Measurements from ENCODE around the gene GPR15LG. TPM values are rescaled to one million over a fixed set of nuclear protein-coding genes. Genes with fewer than 3 reads are reported as not detected.

The GPR15LG gene
- polyA plus RNA-seq, 1 donor: not detected

DNA sequence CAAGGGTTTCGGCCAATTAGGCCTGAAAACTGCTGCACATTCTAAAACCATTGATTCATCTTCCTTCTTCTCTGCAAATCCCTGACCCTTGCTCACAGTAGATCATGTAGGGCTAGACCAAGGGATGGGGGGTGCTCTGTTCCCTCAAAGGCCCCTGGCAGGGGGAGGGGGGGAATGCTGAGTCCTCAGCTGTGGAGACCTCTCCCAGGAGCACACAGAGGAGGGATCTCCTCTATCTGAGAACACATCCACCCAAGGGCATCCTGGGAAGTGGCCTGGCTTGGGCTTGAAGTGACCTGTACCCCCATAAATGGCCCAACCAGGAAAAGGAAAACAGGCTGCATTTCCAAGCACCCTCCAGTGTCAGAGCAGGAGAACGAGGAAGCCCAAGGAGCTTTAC is 19.7 kb downstream of the GPR15LG start:
- no peak for DNase-seq (ENCODE audit: low read depth)

DNA sequence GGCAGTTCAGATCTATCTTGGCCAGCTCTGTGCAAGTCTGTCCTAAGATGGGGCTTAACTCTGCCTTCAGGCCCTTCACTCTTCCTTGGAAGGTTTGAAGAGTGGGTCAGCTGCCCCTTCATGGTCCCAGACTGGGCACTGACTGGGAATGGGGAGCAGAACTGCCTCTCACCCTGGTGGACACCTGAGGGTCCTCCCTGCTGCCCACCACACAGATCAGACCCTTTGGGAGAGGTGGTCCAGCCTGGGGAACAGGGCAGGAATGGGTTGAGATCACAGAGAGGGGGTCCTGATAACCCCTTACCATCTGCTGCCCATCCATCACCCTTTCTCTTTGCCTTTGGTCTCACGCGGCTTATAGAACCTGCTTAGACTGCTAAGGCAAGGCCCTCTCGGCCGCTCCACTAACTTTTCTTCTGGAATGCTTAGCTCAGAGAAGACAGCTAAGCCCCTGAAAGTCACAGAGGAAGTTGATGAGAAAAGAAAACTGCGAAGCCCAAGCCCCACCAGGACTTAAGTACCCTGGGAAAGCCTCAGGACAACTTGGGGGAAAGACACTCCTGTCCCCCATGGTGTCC is 20.3 kb downstream of the GPR15LG start:
- DNase-seq (ENCODE audit: low read depth): no peak

DNA sequence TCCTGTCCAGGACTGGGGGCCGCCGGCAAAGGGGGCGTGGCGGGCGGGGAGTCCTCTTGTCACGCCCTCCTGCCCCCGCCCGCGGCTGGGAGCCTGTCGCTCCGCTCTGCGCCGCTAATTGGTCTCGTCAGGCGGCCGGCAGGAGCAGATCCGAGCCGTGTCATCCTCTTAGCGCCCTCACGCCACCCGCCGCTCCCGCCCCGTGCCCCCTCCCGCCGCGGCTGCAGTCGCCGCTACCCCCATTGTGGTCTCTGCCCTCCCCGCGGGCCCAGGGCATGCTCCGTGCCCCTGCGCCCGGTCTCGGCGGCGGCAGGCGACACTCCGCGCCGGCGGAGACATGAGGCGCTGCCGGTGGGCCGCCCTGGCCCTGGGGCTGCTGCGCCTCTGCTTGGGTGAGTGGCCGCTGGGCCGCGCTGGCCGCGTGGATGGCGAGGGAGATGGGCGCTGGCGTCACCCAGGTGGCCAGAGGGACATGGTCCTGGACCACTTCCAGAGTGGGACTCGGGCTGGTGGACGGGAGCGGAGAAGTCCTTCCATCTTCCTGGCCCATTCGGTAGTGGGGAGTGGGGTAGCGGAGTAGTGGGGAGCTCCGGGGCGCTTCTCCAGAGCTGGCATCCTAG is 20.9 kb downstream of the GPR15LG start, which contains the start of gene CDHR1:
Gene CDHR1, plus strand, starts transcription at position 114 of the 620 bp plus-strand sequence. Its CDS starts 224 bp downstream, at position 338.
- no peak for DNase-seq (ENCODE audit: low read depth)

DNA sequence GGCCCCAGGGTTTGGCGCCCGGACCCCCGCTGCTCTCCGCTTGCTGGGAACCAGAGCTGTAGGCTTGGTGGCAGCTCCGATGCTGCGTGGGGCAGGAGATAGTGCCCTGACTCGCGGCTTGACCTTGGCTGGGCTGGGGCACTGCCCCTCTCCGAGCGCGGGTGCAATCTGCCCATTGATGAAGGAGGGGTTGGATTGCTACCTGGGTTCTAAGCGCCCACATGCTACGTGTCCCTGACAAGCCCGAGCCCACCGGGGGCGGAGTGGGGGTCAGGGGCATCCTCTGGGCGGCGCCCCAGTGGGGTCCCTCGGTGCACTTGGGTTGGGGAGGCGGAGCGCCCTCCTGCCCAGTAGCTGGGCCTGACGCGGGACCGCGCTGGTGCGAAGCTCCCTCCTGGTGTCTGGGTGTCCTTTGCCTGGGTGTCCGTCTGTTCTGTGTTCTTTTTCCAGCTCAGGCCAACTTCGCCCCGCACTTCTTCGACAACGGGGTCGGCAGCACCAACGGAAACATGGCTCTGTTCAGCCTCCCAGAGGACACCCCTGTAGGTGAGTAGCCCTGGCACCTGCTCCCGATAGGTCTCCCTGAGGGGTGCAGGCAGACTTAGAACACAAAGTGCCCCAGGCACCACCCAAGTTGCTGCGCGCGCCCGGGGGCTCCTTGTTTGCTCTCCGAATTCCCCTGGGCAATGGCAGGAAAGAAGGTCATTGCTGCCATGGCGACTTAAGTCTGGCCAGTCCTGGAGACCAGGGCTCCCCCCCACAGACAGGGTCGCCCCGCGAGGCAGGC is 21.6 kb downstream of the GPR15LG start:
- no peak for DNase-seq (ENCODE audit: low read depth)

DNA sequence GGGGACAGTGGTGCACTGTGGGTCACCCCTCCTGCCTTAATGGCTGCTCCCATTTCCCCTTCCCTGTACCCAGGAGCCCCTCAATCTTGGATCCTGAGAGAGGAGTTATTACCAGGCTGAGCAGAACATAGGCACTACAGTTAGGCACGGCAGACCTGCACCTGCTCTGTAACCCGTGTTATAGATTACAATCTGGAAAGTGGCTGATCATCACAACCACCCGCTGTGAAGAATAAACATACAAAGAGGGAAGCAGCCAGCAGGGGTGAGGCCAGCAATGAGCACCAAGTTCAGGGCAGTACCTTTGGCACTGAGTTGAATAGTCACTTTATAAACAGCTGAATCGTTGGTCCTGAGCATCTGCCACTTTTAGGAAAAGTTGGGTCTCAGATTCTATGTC is 22.5 kb downstream of the GPR15LG start:
- DNase-seq (ENCODE audit: low read depth): no peak

DNA sequence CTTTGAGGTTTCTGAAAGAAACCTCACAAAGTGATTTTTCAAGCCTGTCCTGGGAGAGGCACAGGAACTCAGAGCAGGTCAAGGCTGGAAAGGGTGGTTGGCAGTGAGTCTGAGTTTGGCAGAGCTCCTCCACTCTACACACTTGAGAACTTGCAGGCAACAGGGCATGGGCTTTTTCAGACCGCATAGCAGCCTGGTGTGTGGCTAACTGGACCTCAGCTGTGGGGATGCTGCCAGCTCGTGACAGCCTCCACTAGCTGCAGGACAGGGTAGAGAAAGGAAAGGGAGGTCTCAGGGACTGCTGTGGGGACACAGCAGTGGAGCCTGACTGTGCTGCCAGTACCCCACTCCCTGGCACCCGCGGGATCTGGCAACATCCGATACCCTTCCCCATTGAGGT is 23.3 kb downstream of the GPR15LG start:
- no peak for DNase-seq (ENCODE audit: low read depth)

DNA sequence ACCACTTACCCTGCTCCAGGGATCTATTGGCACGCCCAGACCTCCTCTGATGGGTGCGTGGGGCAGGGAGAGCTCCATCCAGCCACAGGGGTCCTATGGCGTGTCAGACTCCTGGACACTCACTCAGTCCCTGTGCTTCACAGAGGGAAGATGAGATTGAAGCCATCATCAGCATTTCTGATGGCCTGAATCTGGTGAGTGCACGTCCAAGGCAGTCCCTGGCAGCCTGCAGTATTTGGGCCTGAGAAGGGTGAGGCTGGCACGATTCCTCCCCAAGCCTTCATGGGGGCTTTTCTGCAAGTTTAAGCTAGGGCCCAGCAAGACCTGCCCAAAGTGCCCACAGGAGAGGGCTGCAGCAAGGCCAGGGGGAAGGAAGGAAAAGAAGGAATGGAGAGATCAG is 24.0 kb downstream of the GPR15LG start:
- no peak for DNase-seq (ENCODE audit: low read depth)

DNA sequence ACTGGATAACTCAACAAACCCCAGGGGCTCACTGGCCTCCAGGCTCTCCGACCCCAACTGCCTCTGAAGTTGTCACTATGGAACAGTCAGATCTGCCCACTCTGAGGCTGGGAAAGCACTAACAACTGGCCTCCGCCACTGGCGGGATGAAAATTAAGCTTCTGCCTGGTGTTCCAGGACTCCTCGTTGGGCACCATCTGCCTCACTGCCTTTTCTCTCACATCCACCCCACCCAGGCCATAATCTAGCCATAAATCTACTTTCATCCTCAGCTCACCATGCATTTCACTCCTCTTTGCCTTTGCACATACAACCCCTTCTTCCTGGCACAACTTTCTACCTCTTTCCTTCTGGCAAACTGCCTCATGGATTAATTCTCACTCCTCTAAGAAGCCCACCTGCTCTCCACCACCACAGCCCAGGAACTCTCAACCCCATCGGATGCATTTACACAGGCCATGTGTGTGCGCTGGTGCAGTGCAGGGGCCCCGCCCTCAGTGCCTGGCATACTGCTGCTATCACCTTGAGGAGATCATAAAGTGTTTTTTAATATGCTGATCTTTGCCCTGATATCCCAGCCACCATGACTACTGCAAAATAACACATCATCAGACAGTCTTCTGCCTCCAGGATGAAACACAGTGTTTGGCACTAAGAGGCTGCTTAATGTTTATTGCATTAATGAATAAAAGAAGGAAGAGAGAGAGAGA is 24.8 kb downstream of the GPR15LG start:
- no peak for DNase-seq (ENCODE audit: low read depth)

DNA sequence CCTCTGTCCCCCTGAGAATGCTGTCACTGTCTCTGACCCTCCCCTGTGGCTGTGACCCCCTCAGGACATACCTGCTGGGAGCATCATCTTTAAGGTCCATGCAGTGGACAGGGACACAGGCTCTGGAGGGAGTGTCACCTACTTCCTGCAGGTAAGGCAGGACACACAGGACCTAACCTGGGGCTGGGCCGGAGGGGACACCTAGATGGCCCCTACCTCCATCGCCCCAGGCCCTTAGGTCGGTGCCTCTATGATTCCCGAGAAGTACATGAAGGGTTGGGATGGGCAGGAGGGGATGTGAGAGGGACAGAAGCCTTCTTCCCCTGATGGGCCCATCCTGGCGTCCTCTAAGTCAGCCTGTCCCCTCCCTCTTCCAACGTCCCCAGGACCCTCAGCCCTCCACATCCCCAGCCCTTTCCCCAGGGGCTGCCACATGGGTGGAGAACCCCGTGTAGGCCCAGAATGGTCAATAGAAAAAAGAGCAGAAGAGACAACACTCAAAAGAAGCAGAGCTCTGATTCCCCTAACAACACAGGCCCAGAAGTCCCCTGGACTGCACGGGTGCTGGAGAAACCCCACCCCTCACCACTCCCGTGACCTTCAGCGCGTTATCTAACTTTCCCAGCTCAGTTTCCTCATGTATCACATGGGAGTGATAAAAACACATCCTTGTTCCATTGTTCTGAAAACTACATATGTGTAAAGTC is 27.1 kb downstream of the GPR15LG start:
- DNase-seq (ENCODE audit: low read depth): no peak

DNA sequence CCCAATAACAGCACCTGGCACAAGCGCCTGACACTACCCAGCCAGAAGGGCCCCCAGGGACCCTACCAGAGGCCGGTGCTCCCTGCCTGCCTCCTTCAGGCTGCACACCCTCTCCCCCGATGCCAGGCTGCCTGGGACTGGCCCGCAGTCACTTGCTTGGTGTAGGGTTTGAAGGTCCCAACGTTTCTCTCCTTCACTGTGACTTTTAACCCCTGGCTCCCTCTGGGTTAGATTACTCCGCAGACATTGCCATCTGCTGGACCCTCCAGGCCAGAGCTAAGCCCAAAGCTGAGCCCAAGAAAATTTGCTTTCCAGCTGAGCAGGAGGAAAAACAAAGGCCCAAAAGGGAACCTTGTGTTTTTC is 27.6 kb downstream of the GPR15LG start:
- no peak for DNase-seq (ENCODE audit: low read depth)

DNA sequence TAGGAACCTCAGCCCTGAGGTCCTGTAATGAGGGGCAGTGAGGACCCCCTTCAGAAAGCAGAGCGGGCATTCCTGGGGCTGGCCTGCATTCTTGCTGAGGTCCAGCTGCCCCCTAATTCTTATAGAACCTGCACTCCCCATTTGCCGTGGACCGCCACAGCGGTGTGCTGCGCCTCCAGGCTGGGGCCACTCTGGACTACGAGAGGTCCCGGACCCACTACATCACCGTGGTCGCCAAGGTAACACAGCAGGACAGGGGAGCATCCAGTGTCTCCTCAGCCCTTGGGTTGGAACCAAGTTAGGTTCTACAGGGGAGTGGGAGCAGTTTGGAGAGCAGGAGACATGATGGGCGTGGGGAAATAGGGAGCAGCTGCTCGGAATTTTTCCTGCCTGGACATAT is 28.1 kb downstream of the GPR15LG start:
- DNase-seq (ENCODE audit: low read depth): no peak

DNA sequence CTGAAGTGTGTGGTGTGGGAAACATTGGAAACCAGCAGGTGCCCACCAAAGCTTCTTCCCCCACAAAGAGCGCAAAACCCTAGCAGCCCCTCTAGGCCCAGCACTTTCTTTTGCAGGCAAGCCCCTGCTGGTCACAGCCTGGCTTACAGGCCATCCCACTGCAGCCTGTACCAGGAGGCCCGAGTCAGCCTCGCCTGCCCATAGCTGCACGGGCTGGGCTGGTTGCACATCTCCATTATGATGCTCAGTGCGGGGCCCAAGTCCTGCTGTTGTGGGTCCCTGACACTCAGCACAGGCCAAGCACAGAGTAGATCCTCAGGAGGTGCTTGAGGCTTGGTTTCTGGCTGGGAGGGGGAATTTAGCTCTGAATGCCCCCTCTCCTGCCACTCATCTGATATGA is 28.7 kb downstream of the GPR15LG start:
- DNase-seq (ENCODE audit: low read depth): no peak

DNA sequence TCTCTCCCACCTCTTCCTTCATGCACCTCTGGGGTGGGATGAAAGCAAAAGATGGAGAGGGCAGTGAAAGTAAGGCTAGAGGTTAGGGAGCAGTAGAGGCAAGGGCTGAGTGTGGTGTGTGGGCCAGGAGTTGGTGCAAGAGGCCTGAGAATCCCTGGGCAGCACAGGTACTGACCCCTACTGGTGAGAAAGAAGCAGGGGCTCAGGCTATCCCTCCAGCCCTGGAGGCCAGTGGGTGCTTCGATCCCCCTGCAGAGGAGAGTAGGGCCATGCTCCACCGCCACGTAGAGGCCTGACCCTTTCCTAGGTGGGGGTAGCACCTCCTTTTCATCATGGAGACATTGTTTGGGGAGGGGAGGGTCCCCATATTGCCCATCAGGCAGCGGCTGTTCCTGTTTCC is 30.5 kb downstream of the GPR15LG start:
- DNase-seq (ENCODE audit: low read depth): no peak

DNA sequence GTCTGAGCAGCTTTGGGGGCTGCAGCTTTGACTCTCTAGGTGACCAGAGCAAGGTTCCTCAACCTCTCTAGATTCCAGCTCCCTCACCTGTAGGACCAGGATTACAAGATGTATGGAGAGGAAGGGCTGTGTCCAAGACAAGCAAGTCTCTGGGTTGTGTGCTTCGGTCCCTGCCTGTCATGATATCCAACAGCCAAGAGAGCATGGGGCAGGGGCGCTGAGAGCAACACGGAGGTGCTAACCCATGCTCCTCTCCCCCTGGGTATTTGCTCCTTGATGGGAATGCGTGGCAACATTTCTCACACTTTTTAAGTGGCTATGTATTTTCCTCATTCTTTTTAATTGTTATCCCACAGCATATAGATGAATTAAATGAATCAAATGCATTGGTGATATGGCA is 31.0 kb downstream of the GPR15LG start:
- no peak for DNase-seq (ENCODE audit: low read depth)

DNA sequence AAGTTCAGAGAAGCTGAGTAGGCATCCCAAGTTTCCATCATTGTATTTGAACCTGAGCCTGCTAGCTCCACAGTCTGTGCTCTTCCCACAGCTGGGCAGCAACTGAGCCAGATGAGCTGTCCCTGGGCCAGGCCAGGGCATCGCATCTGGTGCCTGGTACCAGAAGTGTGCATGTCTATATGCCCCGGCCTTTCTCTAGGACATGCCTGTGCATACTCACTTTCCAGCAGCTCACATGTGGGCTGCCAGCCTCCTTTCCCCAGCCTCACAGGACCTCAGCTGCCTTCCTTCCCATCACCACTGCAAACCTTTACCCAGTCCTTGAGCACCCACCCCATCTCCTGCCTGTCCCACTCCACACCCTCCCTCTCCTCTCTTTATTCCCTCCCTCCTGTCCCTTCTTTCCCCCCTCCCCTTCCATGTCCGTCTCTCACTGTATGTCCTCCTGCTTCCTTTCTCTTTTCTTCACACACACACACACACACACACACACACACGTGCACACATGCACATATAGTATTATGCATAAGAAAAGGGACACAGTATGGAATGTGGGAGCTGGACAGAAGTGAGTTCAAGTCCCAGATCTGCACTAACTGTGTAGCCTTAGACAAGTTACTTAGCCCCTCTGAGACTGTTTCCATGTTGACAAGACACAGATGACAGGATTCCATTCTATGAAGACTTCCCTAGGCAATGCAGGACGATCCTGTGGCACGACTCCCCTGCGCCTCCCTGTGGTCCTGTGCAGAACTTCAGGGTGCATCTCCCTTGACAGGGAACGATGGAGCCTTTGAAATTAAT is 31.6 kb downstream of the GPR15LG start:
- no peak for DNase-seq (ENCODE audit: low read depth)

DNA sequence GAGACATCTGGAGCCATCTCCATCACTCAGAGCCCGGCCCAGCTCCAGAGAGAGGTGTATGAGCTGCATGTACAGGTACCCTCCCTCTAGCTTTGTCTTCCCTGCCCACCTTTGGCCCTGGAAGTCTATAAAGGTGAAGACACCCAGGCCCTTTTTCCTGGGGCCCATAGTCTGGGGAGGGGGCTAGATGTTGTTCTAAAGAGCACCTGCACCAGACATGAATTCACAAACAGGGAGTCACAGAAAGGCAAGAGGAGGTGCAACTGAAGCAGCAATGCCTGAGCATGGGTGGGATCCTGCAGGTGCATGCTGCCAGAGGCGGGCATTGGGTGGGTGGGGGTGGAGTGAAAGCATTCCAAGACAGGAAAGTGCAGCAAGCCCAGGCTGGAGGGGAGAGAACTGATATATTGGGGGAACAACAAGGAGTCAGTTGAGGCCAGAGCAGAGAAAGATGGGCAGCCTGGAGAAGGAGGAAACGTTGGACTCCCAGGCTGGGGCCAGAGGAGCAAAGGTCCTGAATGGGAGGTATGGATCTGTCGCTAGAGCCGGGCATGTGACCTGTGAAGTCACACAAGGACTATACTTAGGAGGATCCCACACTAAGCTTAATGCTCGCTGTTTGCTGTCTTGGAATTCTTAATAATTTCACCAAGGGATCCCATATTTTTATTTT is 32.4 kb downstream of the GPR15LG start:
- no peak for DNase-seq (ENCODE audit: low read depth)

DNA sequence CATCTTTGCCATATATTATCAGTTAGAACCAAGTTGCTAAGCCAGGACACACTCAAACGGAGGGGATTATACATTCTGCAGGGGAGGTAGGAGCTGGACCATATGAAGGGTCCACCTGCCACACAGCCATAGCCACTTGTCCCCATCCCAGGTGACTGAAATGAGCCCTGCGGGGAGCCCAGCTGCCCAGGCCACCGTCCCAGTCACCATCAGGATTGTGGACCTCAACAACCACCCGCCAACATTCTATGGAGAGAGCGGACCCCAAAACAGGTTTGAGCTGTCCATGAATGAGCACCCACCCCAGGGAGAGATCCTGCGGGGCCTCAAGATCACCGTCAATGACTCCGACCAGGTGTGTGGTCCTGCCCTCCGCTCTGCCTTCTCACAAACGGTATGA is 34.4 kb downstream of the GPR15LG start:
- no peak for DNase-seq (ENCODE audit: low read depth)

DNA sequence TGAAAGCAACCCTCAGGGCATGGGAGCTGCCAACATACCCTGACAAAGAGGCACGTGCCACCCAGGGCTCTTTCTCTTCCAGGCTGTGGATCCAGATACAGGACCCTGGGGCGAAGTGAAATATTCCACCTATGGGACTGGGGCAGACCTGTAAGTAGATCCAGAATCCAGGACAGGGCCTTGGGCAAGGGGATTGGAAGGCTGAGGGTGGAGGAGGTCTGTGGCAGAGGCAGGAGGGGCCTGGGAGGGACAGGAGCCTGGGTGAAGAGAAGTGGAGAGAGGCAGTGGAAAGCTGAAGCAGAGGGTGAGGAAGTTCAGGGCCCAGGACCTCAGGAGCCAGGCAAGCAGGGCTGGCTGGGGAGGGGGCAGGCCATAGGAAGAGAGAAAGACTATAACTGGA is 38.0 kb downstream of the GPR15LG start:
- no peak for DNase-seq (ENCODE audit: low read depth)

DNA sequence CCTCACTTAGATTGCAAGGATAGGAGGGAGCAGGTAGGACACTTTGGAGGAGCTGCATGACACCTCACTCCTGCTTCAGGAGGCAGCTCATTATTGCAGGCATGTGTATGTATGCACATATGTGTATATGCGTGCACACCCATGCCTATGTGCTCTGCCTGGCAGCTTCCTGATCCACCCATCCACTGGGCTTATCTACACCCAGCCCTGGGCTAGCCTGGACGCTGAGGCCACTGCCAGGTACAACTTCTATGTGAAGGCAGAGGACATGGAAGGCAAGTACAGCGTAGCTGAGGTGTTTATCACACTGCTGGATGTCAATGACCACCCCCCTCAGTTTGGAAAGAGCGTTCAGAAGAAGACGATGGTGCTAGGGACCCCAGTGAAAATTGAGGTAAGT is 38.4 kb downstream of the GPR15LG start:
- no peak for DNase-seq (ENCODE audit: low read depth)

DNA sequence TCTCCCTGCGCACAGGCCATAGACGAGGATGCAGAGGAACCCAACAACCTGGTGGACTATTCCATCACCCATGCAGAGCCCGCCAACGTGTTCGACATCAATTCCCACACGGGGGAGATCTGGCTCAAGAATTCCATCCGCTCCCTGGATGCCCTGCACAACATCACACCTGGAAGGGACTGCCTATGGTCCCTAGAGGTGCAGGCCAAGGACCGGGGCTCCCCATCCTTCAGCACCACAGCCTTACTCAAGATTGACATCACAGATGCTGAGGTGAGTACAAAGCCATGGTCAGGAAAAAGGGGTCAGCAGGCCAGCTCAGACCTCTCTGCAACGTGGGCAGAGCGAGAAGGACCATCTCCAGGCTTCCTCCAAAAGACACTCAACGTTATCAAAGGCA is 39.5 kb downstream of the GPR15LG start:
- DNase-seq (ENCODE audit: low read depth): no peak
